Measurements from ENCODE around the gene LAD1. TPM values are rescaled to one million over a fixed set of nuclear protein-coding genes. Genes with fewer than 3 reads are reported as not detected.

Gene LAD1
- total and polyA plus RNA-seq, 9 of the 15 experiments (the other 6 are each of a cell fraction or from before 2014, with no cell fraction given): 0.31 TPM; not detected in 8

DNA sequence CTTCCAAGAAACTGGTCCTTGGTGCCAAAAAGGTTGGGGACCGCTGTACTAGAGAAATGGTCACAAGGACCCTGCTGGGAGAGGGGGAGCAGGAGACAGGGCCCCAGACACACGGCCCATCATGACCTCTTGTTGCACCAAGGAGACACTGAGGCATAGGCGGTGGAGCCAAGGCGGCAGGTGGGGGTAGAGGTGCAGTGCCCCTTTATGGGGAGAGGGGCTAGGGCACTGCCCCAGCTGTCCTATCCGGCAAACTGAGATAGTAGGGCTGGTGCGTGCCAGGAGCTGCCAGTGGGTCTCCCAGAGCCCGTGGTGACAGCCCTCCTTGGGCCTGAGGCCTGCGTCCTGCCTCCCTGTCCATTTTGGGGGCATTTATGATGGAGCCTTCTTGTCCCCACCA lies 41.9 kb downstream of the LAD1 start:
- no peaks in the 10 kb centered on the region for H3K9me3 ChIP-seq (replicated peaks; ENCODE audit: control insufficient read depth, insufficient read depth, low read depth, low read length)
- FAIRE-seq: no peak
- H3K79me2 ChIP-seq (ENCODE audit: control insufficient read depth, insufficient read depth, low read length): no peaks in the 10 kb centered on the region
- no peaks in the 10 kb centered on the region for H3K36me3 ChIP-seq (ENCODE audit: control insufficient read depth, insufficient read depth, low read length)
- H3K27me3 ChIP-seq (ENCODE audit: control insufficient read depth in 2 of 2, insufficient read depth in 2 of 2, low read length in 2 of 2): peaks cover 0 to 47% of the 10 kb centered on the region in 2 experiments; a peak in 2 of 5 replicates
- no peak overlapping the region for H2AFZ ChIP-seq (ENCODE audit: low read depth, low read length)
- TF ChIP-seq POLR3A (IDR thresholded peaks at IDR 0.05; ENCODE audit: borderline replicate concordance, extremely low read depth, insufficient read depth, insufficient read length) (no peak), NKRF (IDR thresholded peaks at IDR 0.05; ENCODE audit: borderline replicate concordance) (no peak), RAD51 (IDR thresholded peaks at IDR 0.05; ENCODE audit: borderline replicate concordance, low read depth) (no peak), ZNF23 (CRISPR knock-in tag; IDR thresholded peaks at IDR 0.05) (no peak), HCFC1 (IDR thresholded peaks at IDR 0.05; ENCODE audit: low read depth, low read length) (no peak), ZNF764 (CRISPR knock-in tag; IDR thresholded peaks at IDR 0.05; ENCODE audit: low read depth) (no peak), TGIF2 (CRISPR knock-in tag; IDR thresholded peaks at IDR 0.05) (no peak), SAFB (IDR thresholded peaks at IDR 0.05; ENCODE audit: borderline replicate concordance, low read depth, low read length) (no peak), ZNF436 (CRISPR knock-in tag; IDR thresholded peaks at IDR 0.05) (no peak)
- TF ChIP-seq, protein P1, sequence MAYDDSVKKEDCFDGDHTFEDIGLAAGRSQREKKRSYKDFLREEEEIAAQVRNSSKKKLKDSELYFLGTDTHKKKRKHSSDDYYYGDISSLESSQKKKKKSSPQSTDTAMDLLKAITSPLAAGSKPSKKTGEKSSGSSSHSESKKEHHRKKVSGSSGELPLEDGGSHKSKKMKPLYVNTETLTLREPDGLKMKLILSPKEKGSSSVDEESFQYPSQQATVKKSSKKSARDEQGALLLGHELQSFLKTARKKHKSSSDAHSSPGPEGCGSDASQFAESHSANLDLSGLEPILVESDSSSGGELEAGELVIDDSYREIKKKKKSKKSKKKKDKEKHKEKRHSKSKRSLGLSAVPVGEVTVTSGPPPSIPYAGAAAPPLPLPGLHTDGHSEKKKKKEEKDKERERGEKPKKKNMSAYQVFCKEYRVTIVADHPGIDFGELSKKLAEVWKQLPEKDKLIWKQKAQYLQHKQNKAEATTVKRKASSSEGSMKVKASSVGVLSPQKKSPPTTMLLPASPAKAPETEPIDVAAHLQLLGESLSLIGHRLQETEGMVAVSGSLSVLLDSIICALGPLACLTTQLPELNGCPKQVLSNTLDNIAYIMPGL (CRISPR knock-in tag; IDR thresholded peaks at IDR 0.05): no peak
- TF ChIP-seq, protein P2, sequence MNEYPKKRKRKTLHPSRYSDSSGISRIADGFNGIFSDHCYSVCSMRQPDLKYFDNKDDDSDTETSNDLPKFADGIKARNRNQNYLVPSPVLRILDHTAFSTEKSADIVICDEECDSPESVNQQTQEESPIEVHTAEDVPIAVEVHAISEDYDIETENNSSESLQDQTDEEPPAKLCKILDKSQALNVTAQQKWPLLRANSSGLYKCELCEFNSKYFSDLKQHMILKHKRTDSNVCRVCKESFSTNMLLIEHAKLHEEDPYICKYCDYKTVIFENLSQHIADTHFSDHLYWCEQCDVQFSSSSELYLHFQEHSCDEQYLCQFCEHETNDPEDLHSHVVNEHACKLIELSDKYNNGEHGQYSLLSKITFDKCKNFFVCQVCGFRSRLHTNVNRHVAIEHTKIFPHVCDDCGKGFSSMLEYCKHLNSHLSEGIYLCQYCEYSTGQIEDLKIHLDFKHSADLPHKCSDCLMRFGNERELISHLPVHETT (CRISPR knock-in tag; conservative IDR thresholded peaks at IDR 0.05 in 1 of 2, IDR thresholded peaks at IDR 0.05 in 1 of 2): no peak
- peaks cover 18% of the 10 kb centered on the region; the same call in 1 of the 2 replicates for H4K20me1 ChIP-seq (replicated peaks; ENCODE audit: control insufficient read depth, insufficient read depth, low read length)
- in situ Hi-C loops (cut with MboI) (no loop called here), intact Hi-C loops (cut with micrococcal nuclease) (no loop called here)
- peaks cover 0 to 3% of the 10 kb centered on the region in 2 experiments; a peak in 1 of 5 replicates for H3K4me1 ChIP-seq (replicated peaks in 1 of 2; ENCODE audit: control insufficient read depth in 2 of 2, insufficient read depth in 2 of 2, low read length in 2 of 2)
- BruUV-seq (replicated peaks): no TSS peak
- ChIA-PET CTCF (ENCODE audit: low intra/inter-chr PET ratio) (no interaction called here), POLR2A (no interaction called here)
- no peak overlapping the region for H3K4me3 ChIP-seq
- H3K4me2 ChIP-seq (ENCODE audit: insufficient read depth, low read length): no peak overlapping the region
- ATAC-seq: no peak
- no peak overlapping the region for H3K27ac ChIP-seq (ENCODE audit: extremely low read depth, low read depth, low read length)
- no peaks in the 10 kb centered on the region for H3K9me1 ChIP-seq (ENCODE audit: control insufficient read depth, insufficient read depth, low read length)
- H3K9ac ChIP-seq (ENCODE audit: insufficient read depth in 1 of 2, low read depth in 2 of 2, low read length in 2 of 2): no peak overlapping the region
- WGBS (ENCODE audit: insufficient coverage, low coverage, missing lambda C conversion rate): 2% methylated on average over 8 of the region's 8 CpGs
- no peak for DNase-seq (ENCODE audit: extremely low read depth in 1 of 4, low spot score in 3 of 4)

Data from K562 (cell line).